22Rv1 (cell line): ENCODE measurements around the gene COL18A1.
"Not testable (repeated sequence)": the region's sequence is repeated elsewhere in the genome, so short reads cannot be mapped to it uniquely, and the experiment has no call there.

Source experiments
- H3K27ac ChIP-seq: fragments of 450-650 bp; 2 replicates; pipeline ENCODE4 v1.5.1; 2017
- CTCF ChIP-seq: fragments of 450-650 bp; IDR thresholded peaks from 2 replicates; pipeline ENCODE4 v1.5.1; 2017; ENCODE audit warnings: mild to moderate bottlenecking
- ZFX ChIP-seq: fragments of 450-650 bp; IDR thresholded peaks from 2 replicates; pipeline ENCODE4 v1.6.1; 2017; ENCODE audit warnings: antibody characterized with exemption, borderline replicate concordance

The COL18A1 gene

GRCh38 chr21:45364468-45365185, 40.3 kb upstream of the COL18A1 start:
- TF ChIP-seq ZFX (no peak), CTCF (no peak)
- H3K27ac ChIP-seq: no peak overlapping the region

DNA sequence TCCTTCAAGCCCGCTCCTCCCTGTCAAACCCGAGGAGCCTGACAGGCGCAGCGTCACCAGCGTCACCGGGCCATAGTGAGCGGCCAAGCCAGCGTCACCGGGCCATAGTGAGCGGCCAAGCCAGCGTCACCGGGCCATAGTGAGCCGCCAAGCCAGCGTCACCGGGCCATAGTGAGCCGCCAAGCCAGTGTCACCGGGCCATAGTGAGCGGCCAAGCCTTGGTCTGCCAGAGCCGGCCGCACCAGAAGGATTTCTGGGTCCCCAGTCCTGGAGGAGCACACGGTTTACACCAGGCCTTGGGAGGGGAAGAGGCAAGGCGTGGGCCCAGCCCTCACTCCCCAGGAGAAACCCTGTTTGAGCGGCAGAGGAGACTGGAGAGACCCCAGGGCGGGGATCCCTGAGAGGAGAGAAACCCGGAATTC, 39.8 kb upstream of the COL18A1 start:
- no peak for TF ChIP-seq ZFX
- TF ChIP-seq CTCF: no peak
- H3K27ac ChIP-seq: no peak overlapping the region

DNA sequence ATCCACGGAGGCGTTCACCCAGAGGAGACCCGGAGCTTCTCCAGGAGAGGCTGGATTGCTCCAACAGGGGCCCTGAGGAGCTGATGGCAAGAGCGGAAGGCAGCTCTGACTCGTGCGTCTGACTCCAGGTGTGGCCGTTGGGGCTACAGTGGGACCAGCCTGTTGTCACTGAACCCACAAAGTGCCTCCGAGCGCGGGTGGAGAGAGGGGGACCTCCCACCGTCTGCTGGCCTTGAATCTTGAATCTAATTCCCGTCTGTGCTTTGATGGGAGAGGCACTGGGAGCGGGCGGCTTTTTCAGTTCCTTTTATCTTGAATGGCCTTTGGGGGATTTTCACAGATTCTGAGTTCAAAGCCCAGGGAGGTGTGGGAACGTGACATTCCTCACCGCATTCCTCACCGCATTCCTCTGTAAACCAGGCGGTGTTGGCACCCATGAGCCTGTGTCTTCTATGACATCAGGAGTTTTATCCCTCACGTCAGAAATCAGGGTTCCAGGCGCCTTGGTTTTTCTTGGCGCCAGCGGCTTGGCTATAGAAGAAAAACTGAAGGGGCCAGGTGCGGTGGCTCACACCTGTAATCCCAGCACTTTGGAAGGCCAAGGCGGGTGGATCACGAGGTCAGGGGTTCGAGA, 39.2 kb upstream of the COL18A1 start:
- H3K27ac ChIP-seq: no peak overlapping the region
- no peak for TF ChIP-seq ZFX
- TF ChIP-seq CTCF: no peak

GRCh38 chr21:45366476-45366875, 38.5 kb upstream of the COL18A1 start:
- H3K27ac ChIP-seq: no peak overlapping the region
- TF ChIP-seq ZFX (no peak), CTCF (no peak)

DNA sequence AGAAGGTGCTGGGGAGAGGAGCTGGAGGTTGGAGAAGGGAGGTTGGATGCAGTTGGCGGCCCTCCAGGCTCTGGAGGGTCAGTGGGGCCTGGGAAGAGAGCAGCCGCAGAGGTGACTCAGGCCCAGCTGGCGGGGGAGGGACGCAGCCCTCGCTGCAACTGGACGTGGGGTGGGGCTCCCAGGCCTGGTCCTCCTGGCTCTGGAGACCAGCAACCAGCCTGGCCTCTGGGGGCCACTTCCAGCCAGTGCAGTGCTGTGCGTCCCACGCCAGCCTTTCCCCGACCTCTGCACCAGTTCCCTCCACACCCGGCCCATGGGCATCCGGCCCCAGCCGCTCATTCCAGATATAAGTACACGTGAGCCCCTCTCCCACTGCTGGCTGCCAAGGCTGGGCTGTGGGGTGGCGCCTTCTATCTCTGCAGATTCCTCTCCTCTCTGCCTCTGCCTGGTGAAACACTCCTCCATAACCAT, 38.0 kb upstream of the COL18A1 start:
- no peak for TF ChIP-seq CTCF
- TF ChIP-seq ZFX: no peak
- no peak overlapping the region for H3K27ac ChIP-seq

- H3K27ac ChIP-seq: no peak overlapping the region
- TF ChIP-seq ZFX (no peak), CTCF (no peak)
Measured at GRCh38 chr21:45367402-45368351, 37.3 kb upstream of the COL18A1 start.

DNA sequence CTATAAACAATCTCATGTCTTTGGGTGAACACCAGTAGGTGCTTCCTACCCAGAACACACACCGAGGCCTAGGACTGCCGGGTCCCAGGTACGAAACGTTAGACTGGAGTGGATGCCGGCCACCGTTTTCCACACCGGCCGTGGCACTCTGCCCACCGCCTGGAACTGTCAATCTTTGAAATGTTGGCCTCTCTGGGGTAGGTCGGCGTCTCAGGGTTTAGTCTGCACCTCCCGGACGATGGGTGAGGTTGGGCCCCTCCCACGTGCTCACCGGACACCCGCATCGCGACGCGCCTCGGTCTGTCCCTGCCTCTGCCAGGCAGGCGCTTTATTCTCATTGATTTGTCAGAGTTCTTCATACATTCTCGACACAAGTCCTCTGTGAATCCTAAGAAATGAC, 35.9 kb upstream of the COL18A1 start:
- not testable (repeated sequence) for H3K27ac ChIP-seq
